OCI-LY3 (cell line): ENCODE results near the gene FAM8A1.

ENCODE experiments used
- CTCF ChIP-seq: fragments of 200-600, 300-600 bp; sonication (generic); IDR thresholded peaks from 2 replicates; pipeline ENCODE4 v1.5.1; 2014; ENCODE audit warnings: antibody characterized with exemption, low read length, low read depth
- EZH2phosphoT487 ChIP-seq: fragments of 200-600 bp; shearing (Covaris generic); IDR thresholded peaks from 2 replicates; pipeline ENCODE4 v1.6.1; 2018; ENCODE audit warnings: antibody characterized with exemption, mixed run types, low read depth

- TF ChIP-seq CTCF, result no peak
- TF ChIP-seq EZH2phosphoT487, result no peak
Measured at GRCh38 chr6:17656092-17656491, 56.0 kb downstream of the FAM8A1 start.
